ENCODE results near the gene GRB2. TPM values are rescaled to one million over a fixed set of nuclear protein-coding genes. Genes with fewer than 3 reads are reported as not detected.
A peak's percentile ranks its signal among the peaks of the same experiment; 100 is the strongest.

GRB2 gene
- total and polyA plus RNA-seq, 3 donors from 2014 or later, result 54.6 to 78.9 (median 61.8) TPM

DNA sequence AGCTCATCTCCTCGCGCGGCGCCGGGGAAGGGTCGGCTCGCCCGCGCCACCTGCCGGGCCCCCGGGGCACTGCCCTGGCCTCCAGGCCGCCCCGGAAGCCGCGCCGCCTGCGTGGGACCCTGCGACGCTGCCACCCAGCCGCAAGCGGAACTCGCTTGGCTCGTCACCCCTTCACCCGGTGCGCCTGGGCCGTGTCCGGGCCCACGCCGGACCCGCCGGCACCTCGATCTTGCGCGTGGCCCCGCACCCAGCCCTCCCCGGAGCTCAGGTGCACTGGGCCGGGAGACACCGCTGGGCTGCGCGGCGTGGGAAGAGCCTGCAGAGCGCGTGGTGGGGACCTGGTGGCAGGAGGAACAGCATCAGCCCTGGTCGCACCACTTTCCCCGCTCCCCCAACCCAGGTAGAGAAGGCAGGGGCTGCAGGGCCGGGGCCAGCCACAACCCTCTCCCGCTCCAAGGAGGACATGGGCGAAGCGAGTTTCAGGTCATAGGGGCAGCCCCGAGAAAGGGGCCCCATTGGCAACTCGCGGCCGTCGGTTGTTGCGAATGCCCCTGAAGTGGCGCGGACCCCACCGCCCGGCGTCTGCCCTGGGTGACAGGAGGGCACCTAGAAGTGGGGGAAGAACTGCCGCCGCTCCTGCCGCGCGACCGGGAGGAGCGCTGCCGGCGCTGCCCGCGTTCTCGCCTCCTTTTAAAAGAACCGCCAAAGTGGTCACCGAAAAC lies 134.1 kb downstream of the GRB2 start:
- TF ChIP-seq, protein P1, sequence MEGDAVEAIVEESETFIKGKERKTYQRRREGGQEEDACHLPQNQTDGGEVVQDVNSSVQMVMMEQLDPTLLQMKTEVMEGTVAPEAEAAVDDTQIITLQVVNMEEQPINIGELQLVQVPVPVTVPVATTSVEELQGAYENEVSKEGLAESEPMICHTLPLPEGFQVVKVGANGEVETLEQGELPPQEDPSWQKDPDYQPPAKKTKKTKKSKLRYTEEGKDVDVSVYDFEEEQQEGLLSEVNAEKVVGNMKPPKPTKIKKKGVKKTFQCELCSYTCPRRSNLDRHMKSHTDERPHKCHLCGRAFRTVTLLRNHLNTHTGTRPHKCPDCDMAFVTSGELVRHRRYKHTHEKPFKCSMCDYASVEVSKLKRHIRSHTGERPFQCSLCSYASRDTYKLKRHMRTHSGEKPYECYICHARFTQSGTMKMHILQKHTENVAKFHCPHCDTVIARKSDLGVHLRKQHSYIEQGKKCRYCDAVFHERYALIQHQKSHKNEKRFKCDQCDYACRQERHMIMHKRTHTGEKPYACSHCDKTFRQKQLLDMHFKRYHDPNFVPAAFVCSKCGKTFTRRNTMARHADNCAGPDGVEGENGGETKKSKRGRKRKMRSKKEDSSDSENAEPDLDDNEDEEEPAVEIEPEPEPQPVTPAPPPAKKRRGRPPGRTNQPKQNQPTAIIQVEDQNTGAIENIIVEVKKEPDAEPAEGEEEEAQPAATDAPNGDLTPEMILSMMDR (IDR thresholded peaks at IDR 0.05), result peak; percentile 71 to 99 (median 94)
- no peak for TF ChIP-seq POLR2A (IDR thresholded peaks at IDR 0.05)

DNA sequence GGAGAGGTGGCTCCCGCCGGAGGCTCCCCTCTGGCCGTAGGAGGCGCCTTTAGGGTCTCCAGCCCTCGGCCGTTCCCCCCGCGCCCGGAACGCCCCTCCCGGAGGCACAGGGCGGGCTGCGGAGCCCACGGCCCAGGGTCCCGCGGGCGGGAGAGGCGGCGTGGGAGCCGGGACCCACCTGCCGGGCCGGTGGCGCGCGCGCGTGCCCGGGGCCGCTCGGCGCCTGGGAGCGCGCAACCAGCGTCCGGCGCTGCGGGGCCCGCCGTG lies 134.6 kb downstream of the GRB2 start, which contains the start of gene MIF4GD:
TSS of gene MIF4GD (minus strand) at position 266 of the 267 bp plus-strand sequence. CDS start 1,036 bp downstream, outside the sequence.
- intact Hi-C loops (cut with DNase I; ENCODE audit: low total_unique reads), result no loop called here
- WGBS, 2 donors, result 0% methylated on average over 19 of the region's 39 CpGs; no CpG with 5 or more reads in 1 of the 2 donors
- Histone ChIP-seq H3K9me3 (no peaks in the 10 kb centered on the region), H3K4me3 (peak within 1 kb of the TSS; percentile 73 to 78), H3K36me3 (ENCODE audit: low read depth, missing control alignments) (no peaks in the 10 kb centered on the region), H3K27ac (peak within 1 kb of the TSS; percentile 81 to 86), H3K27me3 (no peaks in the 10 kb centered on the region), H3K4me1 (peaks cover 16% of the 10 kb centered on the region)
- DNase-seq, result no peak
- TF ChIP-seq, protein P1 (IDR thresholded peaks at IDR 0.05), result no peak
- no peak for TF ChIP-seq POLR2A (IDR thresholded peaks at IDR 0.05)

More for the DNA sequence above, 134.1 kb downstream of the GRB2 start:
- H3K27me3 ChIP-seq, result no peaks in the 10 kb centered on the region
- H3K4me1 ChIP-seq, result peaks cover 16% of the 10 kb centered on the region
- intact Hi-C loops (cut with DNase I; ENCODE audit: low total_unique reads), result no loop called here
- WGBS, 2 donors, result 0 to 1% methylated on average over 15 to 58 of the region's 74 CpGs
- no peaks in the 10 kb centered on the region for H3K9me3 ChIP-seq
- H3K36me3 ChIP-seq (ENCODE audit: low read depth, missing control alignments), result no peaks in the 10 kb centered on the region
- peak overlapping the region; percentile 55 to 86 for H3K27ac ChIP-seq
- H3K4me3 ChIP-seq, result peak overlapping the region; percentile 73 to 78
- DNase-seq, result peak; percentile 84

DNA sequence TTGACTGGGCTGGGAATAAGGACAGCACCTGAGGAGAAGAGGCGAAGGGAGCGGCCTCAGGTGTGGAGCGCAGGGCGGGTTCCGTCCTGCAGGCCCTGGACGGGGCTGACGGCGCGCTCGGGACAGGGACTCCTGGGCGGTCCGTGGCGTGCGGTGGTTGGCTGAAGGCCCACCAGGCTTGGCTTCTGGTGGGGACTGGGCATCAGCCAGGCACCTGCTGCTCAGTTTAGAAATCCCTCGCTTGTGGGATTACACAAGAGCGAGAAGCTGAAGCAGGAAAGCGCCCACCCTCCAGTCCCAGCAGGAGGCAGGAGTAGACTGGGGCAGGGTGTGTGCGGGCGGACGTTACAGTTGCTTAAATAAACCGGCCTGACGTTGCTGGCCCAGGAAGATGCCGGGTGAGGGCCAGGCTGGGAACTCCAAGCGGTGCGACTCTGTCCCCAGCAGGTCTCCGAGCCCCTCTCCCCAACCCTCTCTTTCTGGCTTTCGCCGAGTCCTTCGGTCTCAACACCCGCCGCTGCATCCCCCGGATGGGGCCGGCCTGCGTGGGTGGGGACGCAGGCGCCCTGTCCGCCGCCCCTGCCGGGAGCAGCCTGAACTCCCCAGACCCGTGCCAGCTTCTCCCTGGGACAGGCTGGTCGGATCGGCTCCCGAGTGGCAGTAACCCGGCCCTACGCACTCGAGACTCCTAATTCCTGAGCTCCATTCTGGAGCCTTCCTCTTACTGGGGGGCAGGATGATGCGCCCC lies 135.1 kb downstream of the GRB2 start:
- Histone ChIP-seq H3K27ac (peak overlapping the region; percentile 81 to 86), H3K4me3 (peak overlapping the region; percentile 73 to 78), H3K27me3 (no peaks in the 10 kb centered on the region), H3K9me3 (no peaks in the 10 kb centered on the region), H3K4me1 (peaks cover 16% of the 10 kb centered on the region), H3K36me3 (ENCODE audit: low read depth, missing control alignments) (no peaks in the 10 kb centered on the region)
- intact Hi-C loops (cut with DNase I; ENCODE audit: low total_unique reads), result no loop called here
- peak; percentile 69 for DNase-seq
- no peak for TF ChIP-seq POLR2A (IDR thresholded peaks at IDR 0.05)
- TF ChIP-seq, protein P1 (IDR thresholded peaks at IDR 0.05), result no peak
- 0 to 2% methylated on average over 39 to 40 of the region's 47 CpGs for WGBS, 2 donors

DNA sequence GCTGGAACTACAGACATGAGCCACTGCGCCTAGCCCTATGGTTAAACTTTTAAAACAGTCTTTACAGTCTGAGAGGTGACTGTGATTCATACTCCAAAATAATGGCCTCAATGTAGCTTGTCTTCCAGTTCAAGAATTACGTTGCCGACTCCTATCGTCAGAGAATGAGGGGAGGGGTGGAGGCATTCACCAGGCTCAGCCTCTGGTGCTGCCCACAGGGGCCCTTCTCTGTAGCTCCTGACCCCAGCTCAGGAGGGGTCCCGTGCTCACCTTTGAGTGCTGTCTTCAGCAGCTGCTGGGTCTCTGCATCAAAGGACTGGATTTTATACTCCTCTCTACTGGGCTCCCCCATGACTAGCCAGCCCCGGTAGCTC lies 135.6 kb downstream of the GRB2 start:
- Histone ChIP-seq H3K36me3 (ENCODE audit: low read depth, missing control alignments) (no peaks in the 10 kb centered on the region), H3K4me3 (peak overlapping the region; percentile 73 to 78), H3K9me3 (no peaks in the 10 kb centered on the region), H3K27ac (peak overlapping the region; percentile 81 to 86), H3K4me1 (peaks cover 16% of the 10 kb centered on the region), H3K27me3 (no peaks in the 10 kb centered on the region)
- DNase-seq, result no peak
- no peak for TF ChIP-seq POLR2A (IDR thresholded peaks at IDR 0.05)
- TF ChIP-seq, protein P1 (IDR thresholded peaks at IDR 0.05), result no peak
- WGBS, 2 donors, result 13 to 20% methylated on average over 5 to 6 of the region's 6 CpGs
- intact Hi-C loops (cut with DNase I; ENCODE audit: low total_unique reads), result no loop called here

Small RNA genes lying within 50 kb of the gene (microRNA-seq; reads per million reads assigned to microRNA genes)
- gene MIR3678 (ENCODE audit: borderline number of aligned reads in 2 of 2, borderline replicate concordance in 1 of 2), result 0 reads per million in 2 donors

Small RNA genes lying within 50 kb of the gene (small RNA-seq; reads per million reads assigned to genes)
- gene MIR3678 (0 reads per million in 2 donors), gene RF00019 (0 reads per million in 2 donors), gene RNU6-938P (0 reads per million in 2 donors)

Other genes with a start within 250 kb of the GRB2 start
- gene SUMO2, start 222.7 kb downstream of the GRB2 start, total RNA-seq, result 100 to 1,000 TPM in 1 of 2 donors, 10 to 100 TPM in 1; 92.3 to 102 TPM
- gene SUMO2, start 222.7 kb downstream of the GRB2 start, polyA plus RNA-seq (ENCODE audit: insufficient read depth, low read depth, low replicate concordance), result 484 TPM
- gene NUP85, start 200.0 kb downstream of the GRB2 start, total RNA-seq, result 10 to 100 TPM; 57.8 to 76.1 TPM
- gene NUP85, start 200.0 kb downstream of the GRB2 start, polyA plus RNA-seq (ENCODE audit: insufficient read depth, low read depth, low replicate concordance), result 52.6 TPM
- gene GGA3, start 144.1 kb downstream of the GRB2 start, total RNA-seq, result 10 to 100 TPM; 46.8 to 50.2 TPM
- gene GGA3, start 144.1 kb downstream of the GRB2 start, polyA plus RNA-seq (ENCODE audit: insufficient read depth, low read depth, low replicate concordance), result 42.9 TPM
- 10 to 100 TPM; 53.3 to 72.9 TPM for gene MRPS7, start 143.8 kb downstream of the GRB2 start, total RNA-seq
- gene MRPS7, start 143.8 kb downstream of the GRB2 start, polyA plus RNA-seq (ENCODE audit: insufficient read depth, low read depth, low replicate concordance), result 83.5 TPM
- gene MIF4GD, start 134.4 kb downstream of the GRB2 start, total RNA-seq, result 10 to 100 TPM; 34.5 to 35.3 TPM
- gene MIF4GD, start 134.4 kb downstream of the GRB2 start, polyA plus RNA-seq (ENCODE audit: insufficient read depth, low read depth, low replicate concordance), result 37.1 TPM
- gene SLC25A19, start 116.2 kb downstream of the GRB2 start, total RNA-seq, result 10 to 100 TPM; 34.3 to 44.6 TPM
- gene SLC25A19, start 116.2 kb downstream of the GRB2 start, polyA plus RNA-seq (ENCODE audit: insufficient read depth, low read depth, low replicate concordance), result 98.0 TPM
- 100 to 1,000 TPM; 151 to 171 TPM for gene TMEM94, start 51.0 kb upstream of the GRB2 start, total RNA-seq
- gene TMEM94, start 51.0 kb upstream of the GRB2 start, polyA plus RNA-seq (ENCODE audit: insufficient read depth, low read depth, low replicate concordance), result 128 TPM
- gene CASKIN2, start 109.9 kb upstream of the GRB2 start, total RNA-seq, result 10 to 100 TPM; 15.6 to 22.6 TPM
- 16.9 TPM for gene CASKIN2, start 109.9 kb upstream of the GRB2 start, polyA plus RNA-seq (ENCODE audit: insufficient read depth, low read depth, low replicate concordance)
- 10 to 100 TPM; 45.7 to 46.6 TPM for gene TSEN54, start 110.8 kb upstream of the GRB2 start, total RNA-seq
- gene TSEN54, start 110.8 kb upstream of the GRB2 start, polyA plus RNA-seq (ENCODE audit: insufficient read depth, low read depth, low replicate concordance), result 28.3 TPM
- gene LLGL2, start 120.0 kb upstream of the GRB2 start, total RNA-seq, result 10 to 100 TPM; 20.6 to 34.3 TPM
- gene LLGL2, start 120.0 kb upstream of the GRB2 start, polyA plus RNA-seq (ENCODE audit: insufficient read depth, low read depth, low replicate concordance), result 22.9 TPM
- gene MYO15B, start 182.1 kb upstream of the GRB2 start, total RNA-seq, result 100 to 1,000 TPM; 139 to 142 TPM
- 70.4 TPM for gene MYO15B, start 182.1 kb upstream of the GRB2 start, polyA plus RNA-seq (ENCODE audit: insufficient read depth, low read depth, low replicate concordance)
- 1 to 10 TPM; 2.0 TPM for gene SMIM5, start 227.8 kb upstream of the GRB2 start, total RNA-seq
- 1.9 TPM for gene SMIM5, start 227.8 kb upstream of the GRB2 start, polyA plus RNA-seq (ENCODE audit: insufficient read depth, low read depth, low replicate concordance)